Astrocyte of the cerebellum (primary cell): ENCODE data around the gene COLEC12.

Source experiments
- DNase-seq: peaks from one replicate; pipeline ENCODE4 v3.0.0-alpha.2; 2011; ENCODE audit warnings: low read depth
- H3K4me3 ChIP-seq: 2 replicates; pipeline ENCODE4 v1.5.1; 2011; ENCODE audit warnings: mild to moderate bottlenecking, low read depth, low read length, moderate library complexity
- in situ Hi-C: cut with HindIII; loops from 2 replicates; pipeline ENCODE4 v1.10.0; 2017; ENCODE audit warnings: low sequenced_read_pairs
- TF ChIP-seq, protein P1 (sequence below): IDR thresholded peaks from 2 replicates; pipeline ENCODE4 v1.5.1; 2012; ENCODE audit warnings: low read length, low read depth, moderate library complexity, mild to moderate bottlenecking; ENCODE audit errors: missing control alignments

COLEC12 gene

DNA sequence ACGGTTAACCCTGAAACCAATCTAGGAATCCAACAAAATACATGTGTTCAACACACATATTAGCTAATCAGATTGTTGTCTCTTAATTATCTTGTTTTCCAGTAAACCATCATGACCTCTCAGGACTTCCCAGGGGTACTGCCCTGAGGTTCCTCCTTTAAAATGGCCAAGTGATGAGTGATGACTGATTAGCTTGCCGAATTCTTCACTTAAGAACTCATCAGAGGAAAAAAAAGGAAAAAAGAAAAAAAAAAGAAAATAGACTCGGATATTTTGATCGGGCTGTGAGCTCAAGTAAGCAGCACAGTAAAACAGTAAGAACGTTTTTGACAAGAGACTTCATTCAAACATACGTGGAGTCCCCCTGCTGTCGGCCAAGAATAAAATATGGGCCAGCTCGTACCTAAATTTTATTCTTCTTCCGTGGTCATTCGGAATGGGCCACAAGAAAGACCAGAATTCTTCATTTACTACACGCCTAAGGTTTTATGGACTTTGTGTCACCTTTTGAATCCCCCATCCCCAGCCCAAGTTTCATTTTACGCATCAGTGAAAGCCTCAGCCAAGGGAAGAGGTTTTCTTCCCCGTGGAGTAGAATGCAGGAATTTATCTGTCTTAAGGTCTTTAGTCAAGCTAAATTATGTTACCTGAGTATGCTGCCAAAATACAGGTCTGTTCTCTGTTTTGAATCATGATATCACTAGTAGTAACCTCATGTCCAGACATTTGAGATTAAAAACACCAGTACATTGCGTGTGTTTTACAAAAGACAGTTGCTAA, 40.5 kb downstream of the COLEC12 start:
- in situ Hi-C loops, result no loop called here
- H3K4me3 ChIP-seq, result no peak overlapping the region
- TF ChIP-seq, protein P1, sequence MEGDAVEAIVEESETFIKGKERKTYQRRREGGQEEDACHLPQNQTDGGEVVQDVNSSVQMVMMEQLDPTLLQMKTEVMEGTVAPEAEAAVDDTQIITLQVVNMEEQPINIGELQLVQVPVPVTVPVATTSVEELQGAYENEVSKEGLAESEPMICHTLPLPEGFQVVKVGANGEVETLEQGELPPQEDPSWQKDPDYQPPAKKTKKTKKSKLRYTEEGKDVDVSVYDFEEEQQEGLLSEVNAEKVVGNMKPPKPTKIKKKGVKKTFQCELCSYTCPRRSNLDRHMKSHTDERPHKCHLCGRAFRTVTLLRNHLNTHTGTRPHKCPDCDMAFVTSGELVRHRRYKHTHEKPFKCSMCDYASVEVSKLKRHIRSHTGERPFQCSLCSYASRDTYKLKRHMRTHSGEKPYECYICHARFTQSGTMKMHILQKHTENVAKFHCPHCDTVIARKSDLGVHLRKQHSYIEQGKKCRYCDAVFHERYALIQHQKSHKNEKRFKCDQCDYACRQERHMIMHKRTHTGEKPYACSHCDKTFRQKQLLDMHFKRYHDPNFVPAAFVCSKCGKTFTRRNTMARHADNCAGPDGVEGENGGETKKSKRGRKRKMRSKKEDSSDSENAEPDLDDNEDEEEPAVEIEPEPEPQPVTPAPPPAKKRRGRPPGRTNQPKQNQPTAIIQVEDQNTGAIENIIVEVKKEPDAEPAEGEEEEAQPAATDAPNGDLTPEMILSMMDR, result no peak
- DNase-seq, result no peak

DNA sequence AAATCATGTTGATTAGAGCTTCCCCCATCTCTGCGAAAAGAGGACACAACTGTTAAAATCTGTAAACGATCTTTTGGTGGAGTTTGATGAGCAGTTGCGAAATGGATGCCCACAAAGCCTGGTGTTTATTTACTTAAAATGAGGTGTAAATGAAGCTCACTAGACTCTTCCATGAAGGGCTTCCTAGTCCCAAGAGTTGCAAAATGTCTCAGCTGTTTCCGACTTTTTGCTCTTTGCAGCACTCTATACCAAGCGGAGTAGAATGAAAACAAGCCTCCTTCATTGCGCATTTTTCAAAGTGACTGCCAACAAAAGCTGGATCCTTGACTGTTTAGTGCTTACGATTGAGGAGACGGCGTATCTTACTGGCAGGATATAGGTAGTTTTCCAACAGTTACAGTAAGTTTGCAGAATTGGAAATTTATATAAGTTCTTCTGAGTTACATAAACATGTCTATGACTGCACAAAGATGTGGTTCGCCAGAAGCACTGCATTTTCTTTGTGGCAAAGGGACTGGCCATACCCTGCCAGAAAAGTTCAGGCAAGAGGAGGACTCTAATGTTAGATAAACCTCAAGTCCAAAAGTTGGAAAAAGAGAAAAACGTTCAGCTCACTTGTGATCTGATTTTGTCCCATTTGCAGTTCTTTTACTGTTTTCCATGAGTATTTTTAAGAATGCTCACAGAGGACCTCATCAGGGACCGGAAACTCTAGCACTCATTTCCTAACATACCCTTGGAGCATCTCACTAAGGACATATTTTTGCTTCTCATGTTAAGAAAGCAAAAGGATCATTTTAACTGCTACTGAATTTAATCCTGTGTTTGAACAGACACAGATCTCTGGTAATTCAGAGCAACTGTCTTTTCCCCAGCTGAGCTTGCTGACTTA, 42.7 kb downstream of the COLEC12 start:
- DNase-seq, result no peak
- no peak overlapping the region for H3K4me3 ChIP-seq
- TF ChIP-seq, protein P1, result no peak
- in situ Hi-C loops, result no loop called here

DNA sequence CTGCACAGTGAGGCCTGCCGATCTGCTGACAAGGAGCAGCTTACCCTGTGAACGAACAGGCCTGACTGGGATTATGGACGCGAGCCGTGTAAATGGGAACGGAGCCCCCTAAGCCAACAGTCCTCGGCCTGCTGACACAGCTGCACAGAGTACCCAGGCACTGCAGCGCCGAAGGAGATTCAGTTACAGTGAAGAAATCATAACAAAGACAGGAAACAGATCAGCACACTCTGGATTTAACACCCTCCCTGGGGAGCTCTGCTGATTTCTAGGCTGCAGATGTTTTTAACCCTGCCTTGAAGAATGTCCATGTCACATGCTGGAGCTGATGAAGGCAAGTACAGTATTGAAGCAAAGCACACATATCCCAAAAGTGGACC, 43.4 kb downstream of the COLEC12 start:
- in situ Hi-C loops, result no loop called here
- no peak overlapping the region for H3K4me3 ChIP-seq
- no peak for DNase-seq
- TF ChIP-seq, protein P1, result no peak

DNA sequence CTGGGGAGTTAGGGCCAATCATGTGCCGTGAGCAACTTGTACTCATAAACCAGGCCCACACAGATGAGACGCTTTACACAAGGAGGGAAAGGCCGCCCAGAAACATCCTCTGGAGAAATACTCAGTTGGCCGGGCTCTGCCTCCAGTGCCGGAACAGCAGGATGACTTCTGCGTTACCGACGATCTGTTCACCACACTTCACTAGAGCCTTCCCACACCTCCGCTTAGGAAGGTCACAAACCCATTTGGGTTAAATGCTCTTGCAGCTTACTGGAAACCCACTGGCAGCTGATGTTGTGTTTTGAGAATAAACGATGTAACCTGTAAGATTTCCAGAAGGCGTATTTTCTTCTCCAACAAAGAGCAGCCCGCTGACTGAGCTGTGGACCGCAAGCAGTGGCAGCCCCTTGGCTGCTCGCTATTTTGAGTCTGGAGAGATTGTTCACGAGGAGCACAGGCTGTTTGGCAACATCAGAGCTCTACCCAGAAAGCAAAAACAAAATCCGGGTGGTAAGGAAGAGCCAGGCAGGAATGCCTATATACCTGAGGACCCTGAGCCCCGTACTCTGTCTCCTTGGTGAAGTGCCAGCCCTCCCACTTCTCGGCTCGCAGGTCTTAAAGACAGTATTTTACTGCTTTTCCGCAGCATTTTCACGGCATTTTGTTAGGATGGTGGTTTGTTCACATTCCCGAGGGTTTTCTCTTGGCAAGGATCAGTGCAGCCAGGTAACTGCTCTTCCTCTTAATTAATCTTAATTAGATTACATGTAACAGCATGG, 44.0 kb downstream of the COLEC12 start:
- no peak for DNase-seq
- in situ Hi-C loops, result no loop called here
- H3K4me3 ChIP-seq, result no peak overlapping the region
- TF ChIP-seq, protein P1, result no peak

DNA sequence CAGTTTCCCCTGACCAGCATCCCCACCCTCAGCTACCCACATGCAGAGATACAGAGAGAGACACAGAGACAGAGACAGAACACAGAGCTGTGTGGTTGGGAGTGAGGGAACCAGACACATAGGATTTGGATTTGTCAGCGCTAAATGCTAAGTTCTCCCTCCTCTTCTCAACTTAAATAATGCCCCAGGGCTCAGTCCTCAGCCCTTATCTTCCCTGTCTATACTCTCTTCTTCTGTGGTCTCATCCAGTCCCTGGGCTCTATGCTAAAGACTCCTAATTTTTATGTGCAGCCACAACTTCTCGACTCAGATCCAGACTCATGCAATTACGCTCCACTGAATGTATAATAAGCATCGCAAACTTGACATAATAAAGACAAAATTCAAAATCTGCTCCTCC, 47.1 kb downstream of the COLEC12 start:
- TF ChIP-seq, protein P1, result no peak
- no peak overlapping the region for H3K4me3 ChIP-seq
- in situ Hi-C loops, result no loop called here

DNA sequence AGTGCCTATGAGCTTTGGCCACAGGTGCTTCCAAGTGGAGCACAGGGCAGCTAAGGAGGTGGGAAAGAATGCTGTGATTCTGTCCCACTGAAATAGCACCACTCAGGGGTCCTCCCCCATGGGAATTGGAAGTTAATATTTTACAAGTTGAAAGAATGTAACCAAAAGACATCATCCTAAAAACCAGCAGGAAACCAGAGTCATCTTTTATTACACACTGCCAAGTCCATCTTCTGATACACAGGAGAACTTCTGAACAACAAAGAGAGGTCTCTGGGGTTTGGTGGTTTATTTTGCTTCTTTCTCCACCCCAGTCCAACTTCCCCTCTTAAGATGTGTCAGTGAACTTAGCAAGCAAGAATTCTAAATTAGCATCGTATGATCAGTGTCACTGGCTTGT, 47.7 kb downstream of the COLEC12 start:
- H3K4me3 ChIP-seq, result no peak overlapping the region
- in situ Hi-C loops, result no loop called here
- TF ChIP-seq, protein P1, result no peak
- no peak for DNase-seq

More for the DNA sequence above, 47.1 kb downstream of the COLEC12 start:
- no peak for DNase-seq
